Memory B cell (primary cell): ENCODE data around the gene ZNF554.
"Not testable (repeated sequence)": the region's sequence is repeated elsewhere in the genome, so short reads cannot be mapped to it uniquely, and the experiment has no call there.

Source experiments
- ATAC-seq: fragments of 150-1000 bp; cut with Tn5 transposase; 2 replicates; pipeline ENCODE4 v1.10.0; 2021; ENCODE audit warnings: low read depth, mild to moderate bottlenecking, moderate library complexity
- DNase-seq, 2 donors: peaks; one replicate each; pipeline ENCODE4 v3.0.0; 2022; ENCODE audit warnings: low spot score in 2 of 2
- H3K27ac Mint-ChIP-seq: one replicate; pipeline ENCODE4 v1.8.0; 2022; ENCODE audit warnings: mild to moderate bottlenecking, moderate library complexity, mixed read lengths
- H3K27me3 Mint-ChIP-seq: one replicate; pipeline ENCODE4 v1.8.0; 2022; ENCODE audit warnings: mixed read lengths
- H3K36me3 Mint-ChIP-seq: one replicate; pipeline ENCODE4 v1.8.0; 2022; ENCODE audit warnings: mild to moderate bottlenecking, mixed read lengths
- H3K4me1 Mint-ChIP-seq: one replicate; pipeline ENCODE4 v1.8.0; 2022; ENCODE audit warnings: mixed read lengths
- H3K4me3 Mint-ChIP-seq: one replicate; pipeline ENCODE4 v1.8.0; 2022; ENCODE audit warnings: mild to moderate bottlenecking, moderate library complexity, mixed read lengths
- H3K9me3 Mint-ChIP-seq: one replicate; pipeline ENCODE4 v1.8.0; 2022; ENCODE audit warnings: mixed read lengths

ZNF554 gene

GRCh38 chr19:2783781-2784145 lies 35.9 kb upstream of the ZNF554 start:
- peak overlapping the region; percentile 85 for H3K4me3 Mint-ChIP-seq
- no peaks in the 10 kb centered on the region for H3K9me3 Mint-ChIP-seq
- H3K27ac Mint-ChIP-seq, result peak overlapping the region; percentile 88
- H3K4me1 Mint-ChIP-seq, result peaks cover 32% of the 10 kb centered on the region
- no peaks in the 10 kb centered on the region for H3K36me3 Mint-ChIP-seq
- DNase-seq (no peak), ATAC-seq (no peak)
- H3K27me3 Mint-ChIP-seq, result no peaks in the 10 kb centered on the region

- Mint-ChIP-seq H3K9me3 (no peaks in the 10 kb centered on the region), H3K27ac (peak within 1 kb of the TSS; percentile 78), H3K4me3 (peak within 1 kb of the TSS; percentile 89), H3K36me3 (no peaks in the 10 kb centered on the region), H3K4me1 (peaks cover 38% of the 10 kb centered on the region), H3K27me3 (no peaks in the 10 kb centered on the region)
- DNase-seq (peak; percentile 91 to 94), ATAC-seq (peak; percentile 72)
Observed at GRCh38 chr19:2785244-2785997, 34.2 kb upstream of the ZNF554 start, which contains the start of gene THOP1. Gene THOP1, plus strand, starts transcription at chr19:2785503. Its CDS starts 160 bp downstream, at chr19:2785663.

- ATAC-seq (no peak), DNase-seq (no peak)
- Mint-ChIP-seq H3K27me3 (no peaks in the 10 kb centered on the region), H3K9me3 (no peaks in the 10 kb centered on the region), H3K27ac (peak overlapping the region; percentile 60), H3K36me3 (peaks cover 3% of the 10 kb centered on the region), H3K4me1 (peaks cover 33% of the 10 kb centered on the region), H3K4me3 (peak overlapping the region; percentile 34)
Observed at GRCh38 chr19:2787115-2787514, 32.6 kb upstream of the ZNF554 start.

- ATAC-seq, result no peak
- H3K4me3 Mint-ChIP-seq, result peak overlapping the region; percentile 11
- no peak for DNase-seq
- H3K27me3 Mint-ChIP-seq, result no peaks in the 10 kb centered on the region
- peak overlapping the region; percentile 65 for H3K27ac Mint-ChIP-seq
- peaks cover 3% of the 10 kb centered on the region for H3K36me3 Mint-ChIP-seq
- H3K9me3 Mint-ChIP-seq, result no peaks in the 10 kb centered on the region
- peaks cover 29% of the 10 kb centered on the region for H3K4me1 Mint-ChIP-seq
Observed at GRCh38 chr19:2788237-2788636, 31.4 kb upstream of the ZNF554 start.

GRCh38 chr19:2790194-2790556 lies 29.5 kb upstream of the ZNF554 start:
- H3K27ac Mint-ChIP-seq, result peak overlapping the region; percentile 94
- H3K36me3 Mint-ChIP-seq, result peaks cover 5% of the 10 kb centered on the region

GRCh38 chr19:2790557-2791271 lies 29.0 kb upstream of the ZNF554 start:
- no peaks in the 10 kb centered on the region for H3K27me3 Mint-ChIP-seq
- H3K27ac Mint-ChIP-seq, result peak overlapping the region; percentile 94
- DNase-seq (no peak), ATAC-seq (no peak)
- peaks cover 7% of the 10 kb centered on the region for H3K36me3 Mint-ChIP-seq
- H3K4me3 Mint-ChIP-seq, result no peak overlapping the region
- H3K4me1 Mint-ChIP-seq, result peaks cover 25% of the 10 kb centered on the region
- H3K9me3 Mint-ChIP-seq, result no peaks in the 10 kb centered on the region

More at GRCh38 chr19:2790194-2790556, 29.5 kb upstream of the ZNF554 start:
- Mint-ChIP-seq H3K27me3 (no peaks in the 10 kb centered on the region), H3K4me3 (peak overlapping the region; percentile 30), H3K4me1 (peaks cover 26% of the 10 kb centered on the region), H3K9me3 (no peaks in the 10 kb centered on the region)
- ATAC-seq (no peak), DNase-seq (no peak)

- peaks cover 20% of the 10 kb centered on the region for H3K4me1 Mint-ChIP-seq
- H3K27ac Mint-ChIP-seq, result peak overlapping the region; percentile 62
- ATAC-seq, result no peak
- DNase-seq, result no peak
- peaks cover 9% of the 10 kb centered on the region for H3K36me3 Mint-ChIP-seq
- H3K4me3 Mint-ChIP-seq, result no peak overlapping the region
- H3K9me3 Mint-ChIP-seq, result no peaks in the 10 kb centered on the region
- H3K27me3 Mint-ChIP-seq, result no peaks in the 10 kb centered on the region
Observed at GRCh38 chr19:2791440-2791839, 28.2 kb upstream of the ZNF554 start.

- no peak overlapping the region for H3K27ac Mint-ChIP-seq
- peaks cover 9% of the 10 kb centered on the region for H3K36me3 Mint-ChIP-seq
- peaks cover 20% of the 10 kb centered on the region for H3K4me1 Mint-ChIP-seq
- no peak overlapping the region for H3K4me3 Mint-ChIP-seq
- H3K27me3 Mint-ChIP-seq, result no peaks in the 10 kb centered on the region
- ATAC-seq (no peak), DNase-seq (no peak)
- no peaks in the 10 kb centered on the region for H3K9me3 Mint-ChIP-seq
Observed at GRCh38 chr19:2791876-2792275, 27.8 kb upstream of the ZNF554 start.

- H3K4me3 Mint-ChIP-seq, H3K9me3 Mint-ChIP-seq, DNase-seq, H3K27me3 Mint-ChIP-seq, ATAC-seq, H3K27ac Mint-ChIP-seq, H3K36me3 Mint-ChIP-seq: not testable (repeated sequence)
- peaks cover 13% of the 10 kb centered on the region for H3K4me1 Mint-ChIP-seq
Observed at GRCh38 chr19:2792666-2793065, 27.0 kb upstream of the ZNF554 start.

GRCh38 chr19:2793126-2793525 lies 26.5 kb upstream of the ZNF554 start:
- Mint-ChIP-seq H3K4me3 (no peak overlapping the region), H3K36me3 (peaks cover 9% of the 10 kb centered on the region), H3K9me3 (no peaks in the 10 kb centered on the region)

GRCh38 chr19:2793577-2793976 lies 26.1 kb upstream of the ZNF554 start:
- Mint-ChIP-seq H3K4me3 (no peak overlapping the region), H3K36me3 (peaks cover 9% of the 10 kb centered on the region), H3K4me1 (peaks cover 10% of the 10 kb centered on the region), H3K27ac (no peak overlapping the region), H3K27me3 (no peaks in the 10 kb centered on the region), H3K9me3 (no peaks in the 10 kb centered on the region)
- ATAC-seq, result no peak
- DNase-seq, result no peak

More at GRCh38 chr19:2793126-2793525, 26.5 kb upstream of the ZNF554 start:
- Mint-ChIP-seq H3K27ac (no peak overlapping the region), H3K4me1 (peaks cover 10% of the 10 kb centered on the region), H3K27me3 (no peaks in the 10 kb centered on the region)
- ATAC-seq (no peak), DNase-seq (no peak)

- H3K36me3 Mint-ChIP-seq, result peaks cover 11% of the 10 kb centered on the region
- no peak overlapping the region for H3K27ac Mint-ChIP-seq
- ATAC-seq (no peak), DNase-seq (no peak)
- no peaks in the 10 kb centered on the region for H3K27me3 Mint-ChIP-seq
- H3K4me1 Mint-ChIP-seq, result no peaks in the 10 kb centered on the region
- H3K4me3 Mint-ChIP-seq, result no peak overlapping the region
- H3K9me3 Mint-ChIP-seq, result no peaks in the 10 kb centered on the region
Observed at GRCh38 chr19:2795827-2796658, 23.6 kb upstream of the ZNF554 start.

GRCh38 chr19:2796659-2797266 lies 22.9 kb upstream of the ZNF554 start:
- no peaks in the 10 kb centered on the region for H3K9me3 Mint-ChIP-seq
- no peak overlapping the region for H3K4me3 Mint-ChIP-seq
- H3K27me3 Mint-ChIP-seq, result no peaks in the 10 kb centered on the region
- peaks cover under 1% of the 10 kb centered on the region for H3K4me1 Mint-ChIP-seq
- H3K36me3 Mint-ChIP-seq, result peaks cover 12% of the 10 kb centered on the region
- no peak overlapping the region for H3K27ac Mint-ChIP-seq
- ATAC-seq, result no peak
- DNase-seq, result no peak
